ENCODE data around the gene DNMT3A.
"Not testable (repeated sequence)": the region's sequence is repeated elsewhere in the genome, so short reads cannot be mapped to it uniquely, and the experiment has no call there.

DNMT3A gene

GRCh38 chr2:25229279-25230197, 112.2 kb downstream of the DNMT3A start:
- DNase-seq = no peak

DNA sequence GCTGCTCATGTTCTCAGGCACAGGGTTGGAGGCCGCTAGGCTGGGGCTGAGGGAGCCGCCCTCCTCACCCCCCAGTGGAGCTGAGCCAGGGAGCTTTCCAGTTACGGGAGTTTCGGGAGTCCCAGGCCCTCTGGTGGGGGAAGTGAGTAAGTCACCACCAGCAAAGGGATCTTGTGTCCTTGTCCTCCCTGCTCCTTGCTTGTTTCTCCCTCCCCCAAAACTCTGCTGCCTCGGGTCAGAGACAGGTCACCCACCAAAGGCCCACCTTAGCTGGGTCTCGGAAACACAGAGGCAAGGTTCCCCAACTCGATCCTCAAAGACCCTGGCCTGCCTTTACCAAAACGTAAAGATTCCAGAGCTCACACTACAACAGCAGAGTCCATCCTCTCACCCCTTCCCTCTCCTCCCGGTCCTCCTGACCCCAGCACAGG, 112.9 kb downstream of the DNMT3A start:
- peak; percentile 36 for DNase-seq

DNA sequence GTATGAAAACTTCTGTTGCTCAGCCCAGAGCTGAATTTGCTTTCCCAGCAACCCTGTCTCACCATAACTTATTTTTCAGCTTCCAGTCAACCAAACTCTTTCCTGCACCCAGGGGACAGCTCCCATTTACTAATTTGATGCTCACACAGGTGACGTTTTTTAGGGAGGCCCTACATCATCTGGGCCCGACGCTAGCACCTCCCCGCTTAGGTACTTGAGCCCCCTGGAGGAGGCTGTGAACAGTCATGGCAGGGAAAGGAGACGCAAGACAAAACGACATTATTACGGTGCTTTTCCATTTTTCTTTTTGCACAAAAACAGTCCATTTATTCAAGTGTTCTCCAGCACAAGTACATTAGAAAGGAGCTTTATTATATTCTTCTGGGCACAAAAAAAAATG, 114.1 kb downstream of the DNMT3A start:
- no peak for DNase-seq

DNA sequence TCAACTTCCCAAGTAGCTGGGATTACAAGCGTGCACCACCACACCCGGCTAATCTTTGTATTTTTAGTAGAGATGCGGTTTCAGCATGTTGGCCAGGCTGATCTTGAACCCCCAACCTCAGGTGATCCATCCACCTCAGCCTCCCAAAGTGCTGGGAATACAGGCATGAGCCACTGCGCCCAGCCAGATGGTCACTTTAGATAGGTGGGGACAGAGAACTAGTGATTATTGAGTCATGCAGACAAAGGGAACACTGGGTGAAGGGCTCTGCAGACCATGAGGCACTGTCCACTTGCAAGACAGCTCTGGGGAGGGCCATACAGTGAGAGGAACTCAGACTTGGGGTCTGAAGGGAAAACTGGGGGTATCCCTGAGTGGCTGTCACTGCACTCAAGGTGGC, 114.9 kb downstream of the DNMT3A start:
- no peak for DNase-seq

- no peak for DNase-seq
Observed at GRCh38 chr2:25222477-25223121, 119.1 kb downstream of the DNMT3A start.

DNA sequence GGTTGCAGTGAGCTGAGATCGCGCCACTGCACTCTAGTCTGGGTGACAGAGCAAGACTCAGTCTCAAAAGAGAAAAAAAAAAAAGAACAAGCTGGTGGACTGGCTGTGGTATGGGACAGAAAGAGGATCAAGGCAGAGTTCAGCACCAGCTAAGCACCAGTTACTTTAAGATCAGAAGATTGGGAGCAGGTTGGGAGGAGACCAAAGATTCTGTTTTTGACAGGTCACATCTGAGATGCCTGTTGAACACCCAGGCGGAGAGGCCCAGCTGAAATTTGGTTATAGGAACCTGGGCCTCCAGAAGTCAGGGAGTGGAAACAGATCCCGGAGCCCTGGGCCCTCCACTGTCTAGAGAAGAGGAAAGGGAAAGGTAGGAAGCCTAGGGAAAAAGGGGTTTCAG, 120.1 kb downstream of the DNMT3A start:
- DNase-seq = no peak

GRCh38 chr2:25220313-25220712, 121.4 kb downstream of the DNMT3A start:
- no peak for DNase-seq

GRCh38 chr2:25219621-25220020, 122.1 kb downstream of the DNMT3A start:
- no peak for DNase-seq

GRCh38 chr2:25218100-25218499, 123.6 kb downstream of the DNMT3A start:
- DNase-seq = no peak

DNA sequence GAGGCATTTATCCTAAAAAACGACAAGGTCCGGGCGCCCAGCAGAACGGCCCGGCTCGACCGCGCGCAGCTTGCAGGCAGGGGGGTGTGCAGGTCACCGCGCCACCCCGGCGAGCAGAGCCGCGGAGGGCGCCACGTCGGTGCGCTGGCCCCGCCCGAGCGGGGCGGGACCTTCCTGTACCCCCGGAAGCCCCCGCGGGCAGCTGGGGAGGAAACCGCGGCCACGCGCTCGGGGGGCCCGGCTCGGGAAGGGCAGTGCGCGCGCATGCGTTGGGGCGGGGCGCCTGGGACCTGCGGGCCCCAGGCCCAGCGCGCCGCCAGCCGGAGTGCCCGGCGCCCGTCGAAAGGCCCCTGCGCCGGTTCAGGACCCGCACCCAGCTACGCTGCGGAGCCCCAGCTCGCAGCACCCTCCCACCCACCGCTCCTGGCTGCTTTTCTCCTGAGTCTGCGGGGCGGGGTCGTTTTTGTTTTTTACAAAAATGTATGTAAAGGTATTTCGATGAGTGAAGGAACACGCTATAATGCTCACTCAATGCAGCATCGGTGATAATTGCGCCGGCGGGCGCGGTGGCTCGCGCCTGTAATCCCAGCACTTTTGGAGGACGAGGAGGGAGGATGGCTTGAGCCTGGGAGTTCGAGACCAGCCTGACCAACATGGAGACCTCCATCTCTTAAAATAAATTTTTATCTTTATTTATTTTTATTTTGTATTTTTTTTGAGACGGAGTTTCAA, 125.6 kb downstream of the DNMT3A start:
- DNase-seq = no peak

DNA sequence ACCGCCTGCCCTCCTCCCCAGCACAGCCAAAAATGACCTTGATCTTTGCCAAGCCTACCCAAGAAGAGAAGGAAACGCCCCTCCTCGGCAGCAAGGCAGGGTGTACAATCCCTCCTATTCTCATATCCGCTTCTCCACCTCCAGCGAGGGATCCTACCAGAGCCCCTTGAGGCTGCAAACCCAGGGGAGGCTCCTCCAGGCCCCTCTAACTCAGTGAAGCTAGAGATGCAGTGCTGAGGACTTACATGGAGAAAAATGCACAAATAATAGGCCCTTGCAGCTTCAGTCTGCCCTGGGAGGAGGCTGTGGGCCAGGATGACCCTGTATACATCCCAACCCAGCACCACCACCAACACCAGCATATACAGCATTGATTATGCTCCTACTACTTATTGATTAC, 126.5 kb downstream of the DNMT3A start:
- DNase-seq = no peak

- no peak for DNase-seq
Observed at GRCh38 chr2:25213229-25213628, 128.5 kb downstream of the DNMT3A start.

DNA sequence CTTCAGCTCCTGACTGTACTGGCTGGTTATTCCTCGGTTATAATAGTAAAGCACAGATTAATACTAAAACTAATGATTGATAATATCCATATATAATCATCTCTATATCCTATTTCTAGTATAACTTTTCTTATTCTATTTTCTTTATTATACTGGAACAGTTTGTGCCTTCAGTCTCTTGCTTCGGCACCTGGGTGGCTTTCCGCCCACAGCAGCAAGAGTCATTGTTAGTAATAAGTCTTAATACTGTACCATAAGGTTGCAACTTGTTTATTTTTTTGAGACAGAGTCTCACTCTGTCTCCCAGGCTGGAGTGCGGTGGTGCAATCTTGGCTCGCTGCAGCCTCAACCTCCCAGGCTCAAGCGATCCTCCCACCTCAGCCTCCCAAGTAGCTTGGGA, 130.8 kb downstream of the DNMT3A start:
- not testable (repeated sequence) for DNase-seq

- peak; percentile 21 for DNase-seq
Observed at GRCh38 chr2:25207078-25207545, 134.6 kb downstream of the DNMT3A start.

- no peak for DNase-seq
Observed at GRCh38 chr2:25204190-25204838, 137.4 kb downstream of the DNMT3A start.

GRCh38 chr2:25202275-25202674, 139.4 kb downstream of the DNMT3A start:
- no peak for DNase-seq

GRCh38 chr2:25201794-25202193, 139.9 kb downstream of the DNMT3A start:
- DNase-seq = no peak

- DNase-seq = no peak
Observed at GRCh38 chr2:25201265-25201664, 140.5 kb downstream of the DNMT3A start.

DNA sequence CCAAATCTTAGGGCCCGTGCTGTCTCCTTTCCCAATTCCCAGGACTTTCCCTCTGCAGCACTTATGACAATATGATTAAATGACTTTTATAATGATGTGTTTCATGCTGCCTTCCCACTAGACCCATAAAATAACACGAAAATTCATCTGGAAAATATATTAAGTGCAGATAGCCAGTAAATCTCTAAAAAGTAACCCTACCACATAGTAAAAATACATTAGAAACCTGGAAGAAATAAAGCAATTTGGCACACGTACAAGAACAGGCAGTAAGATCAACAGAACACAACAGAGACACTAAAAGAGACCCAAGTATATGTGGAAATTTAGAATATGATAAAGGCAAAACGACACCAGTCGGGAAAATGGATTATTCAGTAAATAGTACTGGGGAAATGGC, 143.1 kb downstream of the DNMT3A start:
- no peak for DNase-seq

DNA sequence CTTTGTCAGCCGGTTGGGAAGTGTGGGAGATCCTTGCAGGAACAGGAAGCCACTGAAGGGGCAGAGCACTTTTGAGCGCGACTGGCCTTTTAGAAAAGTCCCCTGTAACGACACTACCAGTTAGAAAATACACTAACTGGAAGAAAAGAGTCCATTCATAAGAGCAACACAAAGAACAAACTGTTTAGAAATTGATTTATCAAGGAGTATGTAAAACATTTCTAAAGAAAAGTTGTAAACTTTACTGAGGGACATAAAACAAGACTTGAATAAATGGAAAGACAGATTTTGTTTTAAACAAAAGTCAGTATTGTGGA, 143.6 kb downstream of the DNMT3A start:
- DNase-seq = no peak

DNA sequence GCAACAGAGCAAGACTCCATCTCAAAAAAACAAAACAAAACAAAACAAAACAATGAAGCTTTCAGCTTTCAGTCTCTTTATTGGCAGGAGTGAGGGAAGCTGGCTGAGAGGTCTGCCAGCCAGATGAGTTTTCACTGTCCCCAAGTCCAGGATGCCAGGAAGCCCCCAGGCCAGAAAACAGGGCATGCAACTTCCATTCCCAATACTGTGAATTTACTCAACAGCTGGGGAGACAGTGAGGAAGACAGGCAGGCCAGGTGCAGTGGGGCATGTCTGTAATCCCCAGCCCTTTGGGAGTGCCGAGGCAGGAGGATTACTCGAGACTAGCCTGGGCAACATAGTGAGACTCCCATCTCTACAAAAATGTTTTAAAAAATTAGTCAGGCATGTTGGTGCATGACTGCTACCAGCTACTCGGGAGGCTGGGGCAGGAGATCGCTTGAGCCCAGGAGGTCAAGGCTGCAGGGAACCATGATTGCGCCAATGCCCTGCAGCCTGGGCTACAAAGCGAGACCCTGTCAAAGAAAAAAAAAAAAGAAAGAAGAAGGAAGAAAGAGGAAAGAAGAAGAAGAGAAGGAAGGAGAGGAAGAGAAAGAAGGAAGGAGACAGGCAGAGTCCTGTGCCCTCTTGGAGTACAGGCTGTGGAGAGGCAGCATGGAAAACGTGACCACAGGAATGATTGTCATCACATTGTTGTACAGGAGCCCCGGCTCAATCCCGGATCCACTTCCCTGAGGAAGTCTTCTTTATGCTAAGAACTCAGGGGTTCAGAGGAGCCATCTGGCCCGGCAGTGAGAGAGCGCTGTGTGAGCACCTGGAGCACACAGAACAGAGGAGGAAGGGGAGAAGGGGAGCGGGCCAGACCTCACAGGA, 144.2 kb downstream of the DNMT3A start:
- no peak for DNase-seq

DNA sequence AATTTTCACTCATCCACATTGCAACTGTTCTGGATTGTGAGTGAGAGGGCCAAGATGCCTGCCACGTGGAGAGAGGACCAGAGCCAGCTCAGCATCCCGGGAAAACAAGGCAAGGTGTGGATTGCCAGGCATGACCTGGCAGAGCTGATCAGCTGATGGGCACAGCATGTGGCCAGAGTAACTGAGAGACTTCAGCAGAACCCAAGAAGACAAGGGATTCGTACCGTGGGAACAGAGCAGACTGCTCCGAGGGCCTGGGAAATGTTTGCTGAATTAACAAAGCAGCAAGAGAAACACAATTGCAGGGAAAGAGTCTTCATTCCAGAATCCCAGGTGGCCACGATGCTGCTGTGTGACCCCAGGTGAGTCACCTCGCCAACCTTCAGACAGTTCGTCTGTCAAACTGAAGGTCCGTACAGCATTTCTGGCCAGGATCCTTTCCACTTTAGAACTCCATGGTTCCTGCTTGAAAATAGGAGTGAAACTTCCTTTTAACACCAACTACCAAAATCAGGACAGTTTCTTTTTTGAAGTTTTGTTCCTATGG, 147.1 kb downstream of the DNMT3A start:
- no peak for DNase-seq

Data from GDM1 (cell line).